AG04449 (cell line): Measurements from ENCODE around the gene AGAP2.

Experiments used
- CTCF ChIA-PET: fragments of 350-600 bp; formaldehyde crosslinking; extraction: SDS; loops from one replicate; lab custom pipeline; 2021; ENCODE audit warnings: antibody characterized with exemption; lab: Yijun Ruan, JAX
- POLR2A ChIA-PET: fragments of 400-600, 350-600 bp; formaldehyde crosslinking; extraction: SDS; loops from one replicate; lab custom pipeline; 2020; ENCODE audit warnings: antibody characterized with exemption, inconsistent platforms; lab: Yijun Ruan, JAX
- DNase-seq: peaks from one replicate; pipeline ENCODE4 v3.0.0-alpha.2; 2010; ENCODE audit warnings: low read depth, low spot score
- H3K4me3 ChIP-seq: 2 replicates; pipeline ENCODE4 v1.5.1; 2011; ENCODE audit warnings: low read depth, mild to moderate bottlenecking, control low read depth, low read length
- TF ChIP-seq, protein P1 (sequence below): IDR thresholded peaks from one replicate; pipeline ENCODE4 v1.5.1; 2011; ENCODE audit warnings: mild to moderate bottlenecking, moderate library complexity, low read length, control low read depth, inconsistent platforms; ENCODE audit not compliant: insufficient read depth; ENCODE audit errors: missing control alignments

AGAP2 gene

GRCh38 chr12:57720606-57721595, 17.6 kb downstream of the AGAP2 start:
- ChIA-PET CTCF (interaction anchor here (1.5 to 2.0 kb wide), 2 partner anchors 29 to 139 kb away, joined by 4 to 5 read pairs; no protein-coding TSS in a partner anchor), POLR2A (interaction anchor here (0.6 to 0.8 kb wide), 2 partner anchors 12 to 124 kb away, joined by 3 read pairs; no protein-coding TSS in a partner anchor)
- no peak for DNase-seq
- TF ChIP-seq, protein P1, sequence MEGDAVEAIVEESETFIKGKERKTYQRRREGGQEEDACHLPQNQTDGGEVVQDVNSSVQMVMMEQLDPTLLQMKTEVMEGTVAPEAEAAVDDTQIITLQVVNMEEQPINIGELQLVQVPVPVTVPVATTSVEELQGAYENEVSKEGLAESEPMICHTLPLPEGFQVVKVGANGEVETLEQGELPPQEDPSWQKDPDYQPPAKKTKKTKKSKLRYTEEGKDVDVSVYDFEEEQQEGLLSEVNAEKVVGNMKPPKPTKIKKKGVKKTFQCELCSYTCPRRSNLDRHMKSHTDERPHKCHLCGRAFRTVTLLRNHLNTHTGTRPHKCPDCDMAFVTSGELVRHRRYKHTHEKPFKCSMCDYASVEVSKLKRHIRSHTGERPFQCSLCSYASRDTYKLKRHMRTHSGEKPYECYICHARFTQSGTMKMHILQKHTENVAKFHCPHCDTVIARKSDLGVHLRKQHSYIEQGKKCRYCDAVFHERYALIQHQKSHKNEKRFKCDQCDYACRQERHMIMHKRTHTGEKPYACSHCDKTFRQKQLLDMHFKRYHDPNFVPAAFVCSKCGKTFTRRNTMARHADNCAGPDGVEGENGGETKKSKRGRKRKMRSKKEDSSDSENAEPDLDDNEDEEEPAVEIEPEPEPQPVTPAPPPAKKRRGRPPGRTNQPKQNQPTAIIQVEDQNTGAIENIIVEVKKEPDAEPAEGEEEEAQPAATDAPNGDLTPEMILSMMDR, result no peak
- H3K4me3 ChIP-seq, result no peak overlapping the region

- DNase-seq, result no peak
- ChIA-PET CTCF (interaction anchor here (1.0 to 2.0 kb wide), 4 partner anchors 17 to 138 kb away, joined by 3 to 5 read pairs (median 4); no protein-coding TSS in a partner anchor), POLR2A (interaction anchor here (0.6 to 0.8 kb wide), 2 partner anchors 13 to 125 kb away, joined by 3 read pairs; no protein-coding TSS in a partner anchor)
- no peak overlapping the region for H3K4me3 ChIP-seq
- TF ChIP-seq, protein P1, result no peak
Observed at GRCh38 chr12:57719777-57720605, 18.6 kb downstream of the AGAP2 start.

- ChIA-PET POLR2A (no interaction called here), CTCF (interaction anchor here (1.0 to 2.0 kb wide), 4 partner anchors 18 to 85 kb away, joined by 3 to 4 read pairs (median 4); no protein-coding TSS in a partner anchor)
- no peak for DNase-seq
- no peak overlapping the region for H3K4me3 ChIP-seq
- TF ChIP-seq, protein P1, result no peak
Observed at GRCh38 chr12:57718641-57719528, 19.7 kb downstream of the AGAP2 start.

- no peak for DNase-seq
- POLR2A ChIA-PET, result no interaction called here
- no peak overlapping the region for H3K4me3 ChIP-seq
- CTCF ChIA-PET, result interaction anchor here (1.0 to 3.4 kb wide), 3 partner anchors 8 to 135 kb away, joined by 3 to 20 read pairs (median 4); no protein-coding TSS in a partner anchor
- TF ChIP-seq, protein P1, result no peak
Observed at GRCh38 chr12:57717846-57718640, 20.5 kb downstream of the AGAP2 start.

GRCh38 chr12:57717131-57717530, 21.4 kb downstream of the AGAP2 start:
- ChIA-PET CTCF (interaction anchor here (1.0 to 3.4 kb wide), 2 partner anchors 9 to 134 kb away, joined by 3 to 20 read pairs; no protein-coding TSS in a partner anchor), POLR2A (no interaction called here)
- TF ChIP-seq, protein P1, result no peak
- no peak for DNase-seq
- H3K4me3 ChIP-seq, result no peak overlapping the region
